ENCODE measurements around the gene COL4A6.
A peak's percentile ranks its signal among the peaks of the same experiment; 100 is the strongest.

DNA sequence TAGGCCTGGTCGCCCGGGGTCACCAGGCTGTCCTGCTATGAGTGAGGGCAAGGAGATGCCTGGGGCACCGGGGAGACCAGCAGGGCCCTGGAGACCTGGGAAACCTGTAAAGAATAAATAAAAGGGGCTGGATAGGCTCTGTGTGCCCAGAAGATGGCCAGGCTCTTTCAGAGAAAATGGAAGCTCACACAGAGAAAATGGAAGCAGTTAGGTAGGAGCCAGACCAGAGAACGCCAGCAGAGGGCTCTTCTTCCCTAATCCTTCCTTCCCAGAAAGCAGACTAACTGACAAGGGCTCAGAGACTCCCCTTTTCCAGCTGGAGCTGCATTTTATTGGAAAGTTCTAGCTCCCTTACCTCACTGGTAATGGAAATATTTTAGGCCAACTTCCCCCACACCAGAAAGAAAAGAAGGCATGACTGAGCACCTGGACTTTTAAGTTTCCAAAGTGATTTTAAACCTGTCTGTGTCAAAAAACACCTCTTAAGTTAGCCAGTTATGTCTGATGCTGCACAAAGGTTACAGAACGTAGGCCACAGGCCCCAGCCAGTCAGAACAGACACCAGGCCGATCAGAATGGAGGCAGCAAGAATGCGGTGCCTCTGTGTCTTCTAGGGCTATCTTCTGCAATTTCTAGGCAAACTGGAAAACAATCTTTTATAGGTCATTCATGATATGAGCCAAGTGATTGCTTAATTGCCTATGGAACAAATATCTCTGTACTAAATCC is 272.7 kb downstream of the COL4A6 start:
- TF ChIP-seq, protein P1, sequence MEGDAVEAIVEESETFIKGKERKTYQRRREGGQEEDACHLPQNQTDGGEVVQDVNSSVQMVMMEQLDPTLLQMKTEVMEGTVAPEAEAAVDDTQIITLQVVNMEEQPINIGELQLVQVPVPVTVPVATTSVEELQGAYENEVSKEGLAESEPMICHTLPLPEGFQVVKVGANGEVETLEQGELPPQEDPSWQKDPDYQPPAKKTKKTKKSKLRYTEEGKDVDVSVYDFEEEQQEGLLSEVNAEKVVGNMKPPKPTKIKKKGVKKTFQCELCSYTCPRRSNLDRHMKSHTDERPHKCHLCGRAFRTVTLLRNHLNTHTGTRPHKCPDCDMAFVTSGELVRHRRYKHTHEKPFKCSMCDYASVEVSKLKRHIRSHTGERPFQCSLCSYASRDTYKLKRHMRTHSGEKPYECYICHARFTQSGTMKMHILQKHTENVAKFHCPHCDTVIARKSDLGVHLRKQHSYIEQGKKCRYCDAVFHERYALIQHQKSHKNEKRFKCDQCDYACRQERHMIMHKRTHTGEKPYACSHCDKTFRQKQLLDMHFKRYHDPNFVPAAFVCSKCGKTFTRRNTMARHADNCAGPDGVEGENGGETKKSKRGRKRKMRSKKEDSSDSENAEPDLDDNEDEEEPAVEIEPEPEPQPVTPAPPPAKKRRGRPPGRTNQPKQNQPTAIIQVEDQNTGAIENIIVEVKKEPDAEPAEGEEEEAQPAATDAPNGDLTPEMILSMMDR (IDR thresholded peaks at IDR 0.05) = peak; percentile 74
- TF ChIP-seq, protein P2, sequence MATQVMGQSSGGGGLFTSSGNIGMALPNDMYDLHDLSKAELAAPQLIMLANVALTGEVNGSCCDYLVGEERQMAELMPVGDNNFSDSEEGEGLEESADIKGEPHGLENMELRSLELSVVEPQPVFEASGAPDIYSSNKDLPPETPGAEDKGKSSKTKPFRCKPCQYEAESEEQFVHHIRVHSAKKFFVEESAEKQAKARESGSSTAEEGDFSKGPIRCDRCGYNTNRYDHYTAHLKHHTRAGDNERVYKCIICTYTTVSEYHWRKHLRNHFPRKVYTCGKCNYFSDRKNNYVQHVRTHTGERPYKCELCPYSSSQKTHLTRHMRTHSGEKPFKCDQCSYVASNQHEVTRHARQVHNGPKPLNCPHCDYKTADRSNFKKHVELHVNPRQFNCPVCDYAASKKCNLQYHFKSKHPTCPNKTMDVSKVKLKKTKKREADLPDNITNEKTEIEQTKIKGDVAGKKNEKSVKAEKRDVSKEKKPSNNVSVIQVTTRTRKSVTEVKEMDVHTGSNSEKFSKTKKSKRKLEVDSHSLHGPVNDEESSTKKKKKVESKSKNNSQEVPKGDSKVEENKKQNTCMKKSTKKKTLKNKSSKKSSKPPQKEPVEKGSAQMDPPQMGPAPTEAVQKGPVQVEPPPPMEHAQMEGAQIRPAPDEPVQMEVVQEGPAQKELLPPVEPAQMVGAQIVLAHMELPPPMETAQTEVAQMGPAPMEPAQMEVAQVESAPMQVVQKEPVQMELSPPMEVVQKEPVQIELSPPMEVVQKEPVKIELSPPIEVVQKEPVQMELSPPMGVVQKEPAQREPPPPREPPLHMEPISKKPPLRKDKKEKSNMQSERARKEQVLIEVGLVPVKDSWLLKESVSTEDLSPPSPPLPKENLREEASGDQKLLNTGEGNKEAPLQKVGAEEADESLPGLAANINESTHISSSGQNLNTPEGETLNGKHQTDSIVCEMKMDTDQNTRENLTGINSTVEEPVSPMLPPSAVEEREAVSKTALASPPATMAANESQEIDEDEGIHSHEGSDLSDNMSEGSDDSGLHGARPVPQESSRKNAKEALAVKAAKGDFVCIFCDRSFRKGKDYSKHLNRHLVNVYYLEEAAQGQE (IDR thresholded peaks at IDR 0.05; ENCODE audit: insufficient read depth in 1 of 2, low read depth in 2 of 2, low read length in 1 of 2) = no peak
- TF ChIP-seq TCF7L2 (IDR thresholded peaks at IDR 0.05; ENCODE audit: low read depth, low read length) = no peak
- no peak for TF ChIP-seq POLR2AphosphoS5 (IDR thresholded peaks at IDR 0.05; ENCODE audit: low read depth, low read length)
